ENCODE data around the gene PCIF1. TPM values are rescaled to one million over a fixed set of nuclear protein-coding genes. Genes with fewer than 3 reads are reported as not detected.

Gene PCIF1
- total RNA-seq, 1 donor from 2014 or later = 28.6 TPM

- peaks cover 6% of the 10 kb centered on the region for H3K27me3 Mint-ChIP-seq (ENCODE audit: low read depth)
- no peak overlapping the region for H3K27ac Mint-ChIP-seq
- intact Hi-C loops (cut with micrococcal nuclease) = loop anchor here (2.0 kb wide), 2 partner anchors 53 to 63 kb away; partner anchors contain the start of genes ACOT8, ZNF335 and ZSWIM3
- DNase-seq (ENCODE audit: low spot score) = no peak
- peak overlapping the region; percentile 72 for H3K4me3 Mint-ChIP-seq (ENCODE audit: low read depth)
- H3K9me3 Mint-ChIP-seq = no peaks in the 10 kb centered on the region
- H3K36me3 Mint-ChIP-seq (ENCODE audit: low read depth) = no peaks in the 10 kb centered on the region
- H3K4me1 Mint-ChIP-seq (ENCODE audit: low read depth) = peaks cover 7% of the 10 kb centered on the region
Measured at GRCh38 chr20:45909817-45910669, 24.4 kb upstream of the PCIF1 start.

- Mint-ChIP-seq H3K27me3 (ENCODE audit: low read depth) (peaks cover 6% of the 10 kb centered on the region), H3K4me1 (ENCODE audit: low read depth) (peaks cover 7% of the 10 kb centered on the region), H3K27ac (peak overlapping the region; percentile 85), H3K9me3 (no peaks in the 10 kb centered on the region), H3K4me3 (ENCODE audit: low read depth) (peak overlapping the region; percentile 72), H3K36me3 (ENCODE audit: low read depth) (no peaks in the 10 kb centered on the region)
- DNase-seq (ENCODE audit: low spot score) = peak; percentile 89
- intact Hi-C loops (cut with micrococcal nuclease) = loop anchor here (1.0 to 2.0 kb wide), 4 partner anchors 20 to 62 kb away; partner anchors contain the start of genes ACOT8, CTSA, NEURL2 and ZNF335
Measured at GRCh38 chr20:45910670-45911485, 23.6 kb upstream of the PCIF1 start.

GRCh38 chr20:45911486-45912343 is 22.8 kb upstream of the PCIF1 start, which contains the start of gene PLTP:
Gene PLTP, minus strand, starts transcription at chr20:45912155. Its CDS starts 703 bp downstream, at chr20:45911452.
- peaks cover 13% of the 10 kb centered on the region for H3K27me3 Mint-ChIP-seq (ENCODE audit: low read depth)
- H3K36me3 Mint-ChIP-seq (ENCODE audit: low read depth) = no peaks in the 10 kb centered on the region
- peak within 1 kb of the TSS; percentile 53 for H3K27ac Mint-ChIP-seq
- peak; percentile 16 for DNase-seq (ENCODE audit: low spot score)
- H3K4me1 Mint-ChIP-seq (ENCODE audit: low read depth) = peaks cover 7% of the 10 kb centered on the region
- no peaks in the 10 kb centered on the region for H3K9me3 Mint-ChIP-seq
- intact Hi-C loops (cut with micrococcal nuclease) = loop anchor here (1.0 to 2.0 kb wide), 4 partner anchors 20 to 61 kb away; partner anchors contain the start of genes ACOT8, CTSA, NEURL2 and ZNF335
- H3K4me3 Mint-ChIP-seq (ENCODE audit: low read depth) = peak within 1 kb of the TSS; percentile 72

GRCh38 chr20:45912344-45912682 is 22.2 kb upstream of the PCIF1 start:
- DNase-seq (ENCODE audit: low spot score) = no peak
- H3K27me3 Mint-ChIP-seq (ENCODE audit: low read depth) = peaks cover 14% of the 10 kb centered on the region
- H3K4me1 Mint-ChIP-seq (ENCODE audit: low read depth) = peaks cover 7% of the 10 kb centered on the region
- H3K27ac Mint-ChIP-seq = no peak overlapping the region
- peak overlapping the region; percentile 21 for H3K4me3 Mint-ChIP-seq (ENCODE audit: low read depth)
- intact Hi-C loops (cut with micrococcal nuclease) = no loop called here
- no peaks in the 10 kb centered on the region for H3K36me3 Mint-ChIP-seq (ENCODE audit: low read depth)
- no peaks in the 10 kb centered on the region for H3K9me3 Mint-ChIP-seq

GRCh38 chr20:45913116-45913515 is 21.4 kb upstream of the PCIF1 start:
- peaks cover 7% of the 10 kb centered on the region for H3K4me1 Mint-ChIP-seq (ENCODE audit: low read depth)
- H3K4me3 Mint-ChIP-seq (ENCODE audit: low read depth) = peak overlapping the region; percentile 30
- peak overlapping the region; percentile 60 for H3K27ac Mint-ChIP-seq
- H3K27me3 Mint-ChIP-seq (ENCODE audit: low read depth) = peaks cover 16% of the 10 kb centered on the region
- H3K36me3 Mint-ChIP-seq (ENCODE audit: low read depth) = no peaks in the 10 kb centered on the region
- H3K9me3 Mint-ChIP-seq = no peaks in the 10 kb centered on the region
- DNase-seq (ENCODE audit: low spot score) = no peak
- intact Hi-C loops (cut with micrococcal nuclease) = no loop called here

GRCh38 chr20:45917790-45918141 is 16.7 kb upstream of the PCIF1 start:
- Mint-ChIP-seq H3K4me1 (ENCODE audit: low read depth) (peaks cover 6% of the 10 kb centered on the region), H3K9me3 (no peaks in the 10 kb centered on the region), H3K27ac (no peak overlapping the region), H3K4me3 (ENCODE audit: low read depth) (no peak overlapping the region), H3K27me3 (ENCODE audit: low read depth) (peaks cover 37% of the 10 kb centered on the region), H3K36me3 (ENCODE audit: low read depth) (no peaks in the 10 kb centered on the region)
- intact Hi-C loops (cut with micrococcal nuclease) = no loop called here
- DNase-seq (ENCODE audit: low spot score) = no peak

- Mint-ChIP-seq H3K36me3 (ENCODE audit: low read depth) (no peaks in the 10 kb centered on the region), H3K4me3 (ENCODE audit: low read depth) (no peak overlapping the region), H3K4me1 (ENCODE audit: low read depth) (peaks cover 5% of the 10 kb centered on the region), H3K27me3 (ENCODE audit: low read depth) (peaks cover 41% of the 10 kb centered on the region), H3K9me3 (no peaks in the 10 kb centered on the region), H3K27ac (no peak overlapping the region)
- no peak for DNase-seq (ENCODE audit: low spot score)
- intact Hi-C loops (cut with micrococcal nuclease) = no loop called here
Measured at GRCh38 chr20:45918182-45918737, 16.2 kb upstream of the PCIF1 start.

- peaks cover 41% of the 10 kb centered on the region for H3K27me3 Mint-ChIP-seq (ENCODE audit: low read depth)
- no peaks in the 10 kb centered on the region for H3K9me3 Mint-ChIP-seq
- H3K4me3 Mint-ChIP-seq (ENCODE audit: low read depth) = no peak overlapping the region
- intact Hi-C loops (cut with micrococcal nuclease) = no loop called here
- H3K27ac Mint-ChIP-seq = no peak overlapping the region
- DNase-seq (ENCODE audit: low spot score) = no peak
- H3K4me1 Mint-ChIP-seq (ENCODE audit: low read depth) = peaks cover 5% of the 10 kb centered on the region
- no peaks in the 10 kb centered on the region for H3K36me3 Mint-ChIP-seq (ENCODE audit: low read depth)
Measured at GRCh38 chr20:45918779-45919537, 15.5 kb upstream of the PCIF1 start.

GRCh38 chr20:45919542-45920399 is 14.7 kb upstream of the PCIF1 start:
- peaks cover 5% of the 10 kb centered on the region for H3K4me1 Mint-ChIP-seq (ENCODE audit: low read depth)
- intact Hi-C loops (cut with micrococcal nuclease) = no loop called here
- H3K9me3 Mint-ChIP-seq = no peaks in the 10 kb centered on the region
- no peak overlapping the region for H3K4me3 Mint-ChIP-seq (ENCODE audit: low read depth)
- H3K36me3 Mint-ChIP-seq (ENCODE audit: low read depth) = no peaks in the 10 kb centered on the region
- no peak for DNase-seq (ENCODE audit: low spot score)
- H3K27ac Mint-ChIP-seq = no peak overlapping the region
- H3K27me3 Mint-ChIP-seq (ENCODE audit: low read depth) = peaks cover 37% of the 10 kb centered on the region

GRCh38 chr20:45920462-45921336 is 13.8 kb upstream of the PCIF1 start:
- H3K27me3 Mint-ChIP-seq (ENCODE audit: low read depth) = peaks cover 40% of the 10 kb centered on the region
- H3K4me1 Mint-ChIP-seq (ENCODE audit: low read depth) = peaks cover 5% of the 10 kb centered on the region
- DNase-seq (ENCODE audit: low spot score) = no peak
- H3K36me3 Mint-ChIP-seq (ENCODE audit: low read depth) = no peaks in the 10 kb centered on the region
- no peak overlapping the region for H3K27ac Mint-ChIP-seq
- H3K9me3 Mint-ChIP-seq = no peaks in the 10 kb centered on the region
- intact Hi-C loops (cut with micrococcal nuclease) = no loop called here
- H3K4me3 Mint-ChIP-seq (ENCODE audit: low read depth) = no peak overlapping the region
